ENCODE data around the gene JAKMIP2.

The JAKMIP2 gene

GRCh38 chr5:147748590-147748989 is 33.9 kb downstream of the JAKMIP2 start:
- TF ChIP-seq, protein P1, sequence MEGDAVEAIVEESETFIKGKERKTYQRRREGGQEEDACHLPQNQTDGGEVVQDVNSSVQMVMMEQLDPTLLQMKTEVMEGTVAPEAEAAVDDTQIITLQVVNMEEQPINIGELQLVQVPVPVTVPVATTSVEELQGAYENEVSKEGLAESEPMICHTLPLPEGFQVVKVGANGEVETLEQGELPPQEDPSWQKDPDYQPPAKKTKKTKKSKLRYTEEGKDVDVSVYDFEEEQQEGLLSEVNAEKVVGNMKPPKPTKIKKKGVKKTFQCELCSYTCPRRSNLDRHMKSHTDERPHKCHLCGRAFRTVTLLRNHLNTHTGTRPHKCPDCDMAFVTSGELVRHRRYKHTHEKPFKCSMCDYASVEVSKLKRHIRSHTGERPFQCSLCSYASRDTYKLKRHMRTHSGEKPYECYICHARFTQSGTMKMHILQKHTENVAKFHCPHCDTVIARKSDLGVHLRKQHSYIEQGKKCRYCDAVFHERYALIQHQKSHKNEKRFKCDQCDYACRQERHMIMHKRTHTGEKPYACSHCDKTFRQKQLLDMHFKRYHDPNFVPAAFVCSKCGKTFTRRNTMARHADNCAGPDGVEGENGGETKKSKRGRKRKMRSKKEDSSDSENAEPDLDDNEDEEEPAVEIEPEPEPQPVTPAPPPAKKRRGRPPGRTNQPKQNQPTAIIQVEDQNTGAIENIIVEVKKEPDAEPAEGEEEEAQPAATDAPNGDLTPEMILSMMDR (IDR thresholded peaks at IDR 0.05) = no peak
- no peak for DNase-seq (ENCODE audit: low spot score)
- no peak overlapping the region for H3K27ac ChIP-seq
- H3K4me3 ChIP-seq = no peak overlapping the region

DNA sequence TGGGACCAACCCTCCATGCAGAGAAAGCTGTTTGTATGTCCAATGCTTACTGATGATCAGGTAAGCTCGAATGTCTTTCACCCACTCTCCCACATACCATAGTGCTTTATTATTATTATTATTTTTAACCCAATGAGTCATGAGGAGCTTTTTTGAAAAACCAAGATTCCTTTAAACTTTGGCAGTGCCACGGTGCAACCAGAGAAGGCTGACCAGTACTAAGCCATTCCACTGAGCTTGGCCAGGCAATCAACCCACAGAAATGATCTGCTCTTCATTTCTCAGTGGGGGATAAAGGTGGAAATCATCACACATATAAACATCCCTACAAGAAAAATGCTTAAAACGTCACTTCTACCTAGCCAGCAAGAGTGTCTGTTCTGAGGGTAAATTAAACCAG is 35.5 kb downstream of the JAKMIP2 start:
- TF ChIP-seq, protein P1 (IDR thresholded peaks at IDR 0.05) = no peak

GRCh38 chr5:147743678-147744374 is 38.7 kb downstream of the JAKMIP2 start:
- Histone ChIP-seq H3K4me3 (no peak overlapping the region), H3K27ac (no peak overlapping the region)
- no peak for DNase-seq (ENCODE audit: low spot score)
- TF ChIP-seq, protein P1 (IDR thresholded peaks at IDR 0.05) = no peak

More for the DNA sequence above, 35.5 kb downstream of the JAKMIP2 start:
- H3K4me3 ChIP-seq = no peak overlapping the region
- no peak for DNase-seq (ENCODE audit: low spot score)
- H3K27ac ChIP-seq = no peak overlapping the region

- Histone ChIP-seq H3K4me3 (no peak overlapping the region), H3K27ac (no peak overlapping the region)
- DNase-seq (ENCODE audit: low spot score) = no peak
- TF ChIP-seq, protein P1 (IDR thresholded peaks at IDR 0.05) = no peak
These were observed 39.5 kb downstream of the JAKMIP2 start for GRCh38 chr5:147743012-147743411.

DNA sequence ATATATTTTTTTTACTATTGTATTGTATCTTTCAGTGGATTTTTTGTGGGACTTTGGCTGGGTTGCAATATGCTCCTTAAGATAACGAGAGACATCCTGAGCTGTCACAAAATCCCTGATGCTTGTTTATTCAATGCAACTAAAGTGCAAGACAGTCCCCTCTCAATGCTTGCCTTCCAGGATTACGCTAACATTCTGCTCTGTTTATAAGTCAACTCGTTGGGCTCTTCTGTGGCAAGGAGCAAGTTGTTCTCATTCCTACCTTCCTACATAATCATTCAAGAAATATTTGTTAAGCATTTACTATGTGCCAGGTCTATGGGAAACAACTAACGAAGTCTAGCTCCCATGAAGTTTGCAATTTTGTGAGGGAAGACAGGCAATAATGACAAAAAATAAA is 40.4 kb downstream of the JAKMIP2 start:
- no peak overlapping the region for H3K27ac ChIP-seq
- TF ChIP-seq, protein P1 (IDR thresholded peaks at IDR 0.05) = no peak
- no peak overlapping the region for H3K4me3 ChIP-seq
- DNase-seq (ENCODE audit: low spot score) = no peak

DNA sequence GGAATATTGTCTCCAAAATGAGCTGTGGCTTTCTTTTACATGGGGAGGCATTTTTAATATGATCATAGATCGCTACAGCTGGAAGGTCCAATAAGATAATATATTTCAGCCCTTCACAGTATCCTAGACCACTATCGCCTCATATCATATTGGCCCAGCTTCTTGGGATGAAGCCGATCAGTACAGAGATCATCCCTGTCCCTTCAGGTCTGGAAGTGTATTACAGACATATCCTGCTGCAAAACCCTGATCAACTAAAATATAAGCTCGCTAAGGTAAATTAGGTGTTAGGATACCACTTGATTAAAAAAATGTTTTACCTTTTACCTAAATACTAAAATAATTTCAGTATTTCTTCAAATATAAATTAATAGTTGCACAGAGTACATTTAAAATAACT is 41.7 kb downstream of the JAKMIP2 start:
- TF ChIP-seq, protein P1 (IDR thresholded peaks at IDR 0.05) = no peak
- no peak for DNase-seq (ENCODE audit: low spot score)
- no peak overlapping the region for H3K27ac ChIP-seq
- no peak overlapping the region for H3K4me3 ChIP-seq

DNA sequence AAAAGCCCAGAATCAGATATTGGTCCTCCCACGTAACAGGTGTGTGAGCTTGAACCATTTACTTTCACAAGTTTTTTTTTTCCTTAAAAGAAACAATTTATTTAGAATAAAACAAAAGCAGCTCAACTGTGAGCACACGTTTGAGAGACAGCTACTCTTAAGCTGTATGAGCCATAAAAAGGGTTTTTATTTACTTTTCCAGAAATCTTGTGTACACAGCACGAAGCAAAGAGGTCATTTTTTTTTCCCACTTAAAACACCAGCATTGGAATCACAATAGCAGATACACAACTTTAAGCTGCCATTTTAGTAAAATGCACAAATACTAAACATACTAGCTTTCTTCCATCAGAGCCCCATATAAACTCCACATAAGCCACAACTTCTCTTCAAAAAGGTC is 44.6 kb downstream of the JAKMIP2 start:
- Histone ChIP-seq H3K4me3 (no peak overlapping the region), H3K27ac (no peak overlapping the region)
- TF ChIP-seq, protein P1 (IDR thresholded peaks at IDR 0.05) = no peak
- no peak for DNase-seq (ENCODE audit: low spot score)
